ENCODE measurements around the gene RAX2. TPM values are rescaled to one million over a fixed set of nuclear protein-coding genes. Genes with fewer than 3 reads are reported as not detected.
A peak's percentile ranks its signal among the peaks of the same experiment; 100 is the strongest.

Gene RAX2
- total RNA-seq, 2 experiments from 2014 or later = not detected

DNA sequence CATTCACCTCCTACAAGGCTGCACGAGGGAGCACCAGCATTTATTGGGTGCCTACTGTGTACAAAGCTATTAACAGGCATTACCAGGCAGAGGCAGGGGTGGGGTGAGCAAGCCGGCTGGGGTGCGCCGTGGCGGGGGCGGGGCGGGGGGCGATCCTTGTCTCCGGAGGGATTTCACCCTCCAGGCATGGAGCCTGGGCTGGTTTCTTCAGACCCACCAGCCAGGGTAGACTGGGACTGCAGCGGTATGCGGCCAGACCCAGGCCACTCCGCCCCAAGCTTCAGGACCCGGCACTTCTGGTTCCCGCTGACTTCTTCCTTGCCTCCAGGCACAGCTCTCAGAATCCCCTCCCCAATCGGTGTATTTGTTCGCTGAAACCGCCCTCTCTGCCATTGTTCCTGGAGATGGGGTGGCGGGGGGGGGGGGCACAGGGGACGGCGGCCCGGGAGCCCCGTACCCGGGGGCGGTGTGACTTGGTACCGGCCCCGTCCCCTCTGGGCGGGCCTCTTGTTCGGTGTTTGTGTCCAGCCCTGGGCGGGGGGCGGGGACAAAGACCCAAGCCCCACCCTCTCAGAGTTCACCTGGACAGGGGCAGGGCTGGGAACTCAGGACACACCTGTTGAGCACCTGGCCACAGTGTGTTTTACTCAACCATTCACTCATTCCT is 49.5 kb downstream of the RAX2 start:
- no peak for ATAC-seq (ENCODE audit: poor library complexity)
- Mint-ChIP-seq H3K4me1 (ENCODE audit: low read depth) (peaks cover 4% of the 10 kb centered on the region), H3K9me3 (no peaks in the 10 kb centered on the region), H3K27ac (no peak overlapping the region), H3K4me3 (peak overlapping the region; percentile 82), H3K27me3 (peaks cover 8% of the 10 kb centered on the region), H3K36me3 (ENCODE audit: low read depth) (no peaks in the 10 kb centered on the region)
- TF ChIP-seq, protein P1, sequence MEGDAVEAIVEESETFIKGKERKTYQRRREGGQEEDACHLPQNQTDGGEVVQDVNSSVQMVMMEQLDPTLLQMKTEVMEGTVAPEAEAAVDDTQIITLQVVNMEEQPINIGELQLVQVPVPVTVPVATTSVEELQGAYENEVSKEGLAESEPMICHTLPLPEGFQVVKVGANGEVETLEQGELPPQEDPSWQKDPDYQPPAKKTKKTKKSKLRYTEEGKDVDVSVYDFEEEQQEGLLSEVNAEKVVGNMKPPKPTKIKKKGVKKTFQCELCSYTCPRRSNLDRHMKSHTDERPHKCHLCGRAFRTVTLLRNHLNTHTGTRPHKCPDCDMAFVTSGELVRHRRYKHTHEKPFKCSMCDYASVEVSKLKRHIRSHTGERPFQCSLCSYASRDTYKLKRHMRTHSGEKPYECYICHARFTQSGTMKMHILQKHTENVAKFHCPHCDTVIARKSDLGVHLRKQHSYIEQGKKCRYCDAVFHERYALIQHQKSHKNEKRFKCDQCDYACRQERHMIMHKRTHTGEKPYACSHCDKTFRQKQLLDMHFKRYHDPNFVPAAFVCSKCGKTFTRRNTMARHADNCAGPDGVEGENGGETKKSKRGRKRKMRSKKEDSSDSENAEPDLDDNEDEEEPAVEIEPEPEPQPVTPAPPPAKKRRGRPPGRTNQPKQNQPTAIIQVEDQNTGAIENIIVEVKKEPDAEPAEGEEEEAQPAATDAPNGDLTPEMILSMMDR (IDR thresholded peaks at IDR 0.05) = no peak
- peaks cover 33% of the 10 kb centered on the region for H3K4me1 ChIP-seq (ENCODE audit: insufficient read depth, low read length)
- ChIA-PET CTCF (interaction anchor here (1.3 kb wide), 1 partner anchor 40 kb away, joined by 3 read pairs; the partner anchor contains the start of gene MRPL54), POLR2A (interaction anchor here (0.7 to 3.2 kb wide), 7 partner anchors 17 to 90 kb away, joined by 3 to 28 read pairs (median 4); partner anchors contain the start of genes APBA3 and MRPL54)
- peaks cover 0 to 5% of the 10 kb centered on the region in 2 experiments for H3K9me3 ChIP-seq (ENCODE audit: control insufficient read depth in 1 of 2, insufficient read depth in 1 of 2, low read length in 2 of 2)
- H3K27ac ChIP-seq (ENCODE audit: low read depth in 1 of 2, low read length in 2 of 2) = no peak overlapping the region
- no peaks in the 10 kb centered on the region for H3K36me3 ChIP-seq (ENCODE audit: insufficient read depth, low read length)
- intact Hi-C loops (cut with DNase I, micrococcal nuclease) = loop anchor here in 1 of 2 experiments (2.0 kb wide), 1 partner anchor 38 kb away; the partner anchor contains the start of gene APBA3
- DNase-seq = peak in 1 of 14 experiments; percentile 44
- H3K27me3 ChIP-seq (ENCODE audit: control insufficient read depth in 1 of 2, insufficient read depth in 2 of 2, low read length in 2 of 2) = peaks cover 14 to 15% of the 10 kb centered on the region in 2 experiments
- H3K4me3 ChIP-seq (ENCODE audit: low read length) = peak overlapping the region; percentile 62

DNA sequence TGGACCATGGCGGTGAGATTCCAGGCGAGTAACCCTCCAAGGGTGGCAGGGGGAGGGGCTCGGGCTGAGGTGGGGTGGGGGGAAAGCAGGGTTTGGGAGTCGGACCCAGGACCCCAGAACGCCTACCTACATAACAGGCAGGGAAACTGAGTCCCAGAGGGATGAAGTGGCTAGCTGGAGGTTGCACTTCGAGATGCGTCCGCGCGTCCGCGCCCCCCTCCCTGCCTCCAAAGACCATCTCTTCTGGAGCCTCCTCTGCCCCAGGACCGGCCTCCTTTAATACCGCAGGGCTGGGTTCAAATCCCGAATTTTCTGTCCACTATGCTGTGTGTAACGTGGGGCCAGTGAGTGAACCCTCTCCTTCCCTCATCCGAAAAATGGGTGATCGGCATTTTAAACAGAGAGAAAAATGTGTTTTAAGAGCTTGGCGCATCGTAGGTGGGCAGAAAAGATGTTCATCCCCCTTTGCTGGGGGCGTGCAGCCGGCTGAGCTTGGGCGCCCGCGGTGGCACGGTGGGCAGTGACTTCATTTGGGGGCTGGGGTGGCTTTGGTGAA is 50.1 kb downstream of the RAX2 start:
- DNase-seq (no peak), ATAC-seq (ENCODE audit: poor library complexity) (no peak)
- H3K4me1 ChIP-seq (ENCODE audit: insufficient read depth, low read length) = peaks cover 33% of the 10 kb centered on the region
- ChIA-PET POLR2A (interaction anchor here (0.7 to 3.2 kb wide), 8 partner anchors 17 to 101 kb away, joined by 3 to 28 read pairs (median 4); partner anchors contain the start of genes APBA3 and MRPL54), CTCF (interaction anchor here (0.6 to 1.3 kb wide), 2 partner anchors 13 to 41 kb away, joined by 3 read pairs; partner anchors contain the start of gene MRPL54)
- peaks cover 14 to 15% of the 10 kb centered on the region in 2 experiments for H3K27me3 ChIP-seq (ENCODE audit: control insufficient read depth in 1 of 2, insufficient read depth in 2 of 2, low read length in 2 of 2)
- no peak overlapping the region for H3K27ac ChIP-seq (ENCODE audit: low read depth in 1 of 2, low read length in 2 of 2)
- TF ChIP-seq, protein P1 (IDR thresholded peaks at IDR 0.05) = no peak
- Mint-ChIP-seq H3K36me3 (ENCODE audit: low read depth) (no peaks in the 10 kb centered on the region), H3K27me3 (peaks cover 8% of the 10 kb centered on the region), H3K27ac (no peak overlapping the region), H3K4me1 (ENCODE audit: low read depth) (peaks cover 4% of the 10 kb centered on the region), H3K4me3 (peak overlapping the region; percentile 82), H3K9me3 (no peaks in the 10 kb centered on the region)
- peaks cover 0 to 5% of the 10 kb centered on the region in 2 experiments for H3K9me3 ChIP-seq (ENCODE audit: control insufficient read depth in 1 of 2, insufficient read depth in 1 of 2, low read length in 2 of 2)
- peak overlapping the region; percentile 62 for H3K4me3 ChIP-seq (ENCODE audit: low read length)
- intact Hi-C loops (cut with DNase I, micrococcal nuclease) = loop anchor here (1.0 to 2.0 kb wide), 2 partner anchors 39 to 100 kb away; partner anchors contain the start of gene APBA3 (in 1 of the 2)
- H3K36me3 ChIP-seq (ENCODE audit: insufficient read depth, low read length) = no peaks in the 10 kb centered on the region

DNA sequence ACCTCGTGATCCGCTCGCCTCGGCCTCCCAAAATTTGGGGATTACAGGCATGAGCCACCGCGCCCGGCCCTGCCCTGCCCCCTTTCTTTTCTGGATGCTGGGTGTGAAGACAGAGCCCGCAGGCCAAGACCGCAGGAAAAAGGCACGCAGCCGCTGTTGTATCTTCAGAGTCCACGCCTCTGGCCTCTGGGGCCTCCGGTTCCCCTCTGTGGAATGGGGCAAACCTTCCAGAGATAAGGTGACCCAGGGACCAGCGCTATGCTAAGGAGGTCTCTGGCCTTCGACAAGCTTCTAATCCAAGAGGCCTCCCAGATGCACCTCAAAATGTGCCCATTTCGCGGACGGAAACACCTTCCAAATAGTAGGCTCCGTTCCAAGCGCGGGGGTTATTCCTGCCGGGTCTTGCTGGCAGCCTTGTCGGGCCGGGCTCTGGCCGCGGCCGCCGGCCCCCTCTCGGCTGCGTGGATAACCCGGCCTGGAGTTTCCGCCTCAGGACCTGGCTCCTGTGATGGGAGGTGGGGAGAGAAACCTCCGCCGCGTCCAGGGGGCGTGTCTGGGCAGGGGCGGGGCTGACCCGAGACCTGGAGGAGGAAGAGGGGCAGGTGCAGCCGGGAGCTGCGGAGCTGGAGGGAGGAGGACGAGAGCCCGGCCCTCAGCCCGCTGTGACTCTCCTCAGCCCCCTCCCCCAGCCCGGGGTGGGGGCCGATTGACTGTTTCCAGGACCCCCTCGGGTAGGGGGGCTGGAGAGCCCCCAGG is 50.7 kb downstream of the RAX2 start:
- ChIA-PET POLR2A (interaction anchor here (0.7 to 3.2 kb wide), 7 partner anchors 18 to 101 kb away, joined by 3 to 28 read pairs (median 4); partner anchors contain the start of genes APBA3 and MRPL54), CTCF (interaction anchor here (0.6 to 1.3 kb wide), 3 partner anchors 13 to 292 kb away, joined by 3 read pairs; partner anchors contain the start of gene MRPL54)
- Histone ChIP-seq H3K4me1 (ENCODE audit: insufficient read depth, low read length) (peaks cover 33% of the 10 kb centered on the region), H3K4me3 (ENCODE audit: low read length) (peak overlapping the region; percentile 62), H3K36me3 (ENCODE audit: insufficient read depth, low read length) (no peaks in the 10 kb centered on the region), H3K27ac (ENCODE audit: low read depth in 1 of 2, low read length in 2 of 2) (no peak overlapping the region), H3K9me3 (ENCODE audit: control insufficient read depth in 1 of 2, insufficient read depth in 1 of 2, low read length in 2 of 2) (peaks cover 0 to 5% of the 10 kb centered on the region in 2 experiments), H3K27me3 (ENCODE audit: control insufficient read depth in 1 of 2, insufficient read depth in 2 of 2, low read length in 2 of 2) (peaks cover 14 to 15% of the 10 kb centered on the region in 2 experiments)
- peaks cover 8% of the 10 kb centered on the region for H3K27me3 Mint-ChIP-seq
- H3K4me1 Mint-ChIP-seq (ENCODE audit: low read depth) = peaks cover 4% of the 10 kb centered on the region
- DNase-seq = peak; percentile 82 to 94 (median 88)
- no peaks in the 10 kb centered on the region for H3K36me3 Mint-ChIP-seq (ENCODE audit: low read depth)
- ATAC-seq (ENCODE audit: poor library complexity) = peak; percentile 96
- TF ChIP-seq, protein P1 (IDR thresholded peaks at IDR 0.05) = no peak
- H3K27ac Mint-ChIP-seq = no peak overlapping the region
- intact Hi-C loops (cut with DNase I, micrococcal nuclease) = loop anchor here in 1 of 2 experiments (1.0 kb wide), 1 partner anchor 101 kb away; no protein-coding TSS in a partner anchor
- H3K9me3 Mint-ChIP-seq = no peaks in the 10 kb centered on the region
- H3K4me3 Mint-ChIP-seq = peak overlapping the region; percentile 82
